GM12864 (cell line): ENCODE data around the gene OGFR.

Experiments
- DNase-seq: peaks from one replicate; pipeline ENCODE4 v3.0.0-alpha.2; 2011; ENCODE audit warnings: low read depth
- H3K4me3 ChIP-seq: 2 replicates; pipeline ENCODE4 v1.5.1; 2011; ENCODE audit warnings: mild to moderate bottlenecking, low read depth, low read length, control low read depth
- CTCF ChIP-seq: IDR thresholded peaks from 2 replicates; pipeline ENCODE4 v1.5.1; 2011; ENCODE audit warnings: low read depth, mild to moderate bottlenecking, moderate library complexity, low read length, control low read depth, inconsistent platforms; ENCODE audit errors: missing control alignments

The OGFR gene

GRCh38 chr20:62820208-62820961 lies 15.8 kb downstream of the OGFR start:
- no peak for TF ChIP-seq CTCF
- DNase-seq, result no peak
- no peak overlapping the region for H3K4me3 ChIP-seq

DNA sequence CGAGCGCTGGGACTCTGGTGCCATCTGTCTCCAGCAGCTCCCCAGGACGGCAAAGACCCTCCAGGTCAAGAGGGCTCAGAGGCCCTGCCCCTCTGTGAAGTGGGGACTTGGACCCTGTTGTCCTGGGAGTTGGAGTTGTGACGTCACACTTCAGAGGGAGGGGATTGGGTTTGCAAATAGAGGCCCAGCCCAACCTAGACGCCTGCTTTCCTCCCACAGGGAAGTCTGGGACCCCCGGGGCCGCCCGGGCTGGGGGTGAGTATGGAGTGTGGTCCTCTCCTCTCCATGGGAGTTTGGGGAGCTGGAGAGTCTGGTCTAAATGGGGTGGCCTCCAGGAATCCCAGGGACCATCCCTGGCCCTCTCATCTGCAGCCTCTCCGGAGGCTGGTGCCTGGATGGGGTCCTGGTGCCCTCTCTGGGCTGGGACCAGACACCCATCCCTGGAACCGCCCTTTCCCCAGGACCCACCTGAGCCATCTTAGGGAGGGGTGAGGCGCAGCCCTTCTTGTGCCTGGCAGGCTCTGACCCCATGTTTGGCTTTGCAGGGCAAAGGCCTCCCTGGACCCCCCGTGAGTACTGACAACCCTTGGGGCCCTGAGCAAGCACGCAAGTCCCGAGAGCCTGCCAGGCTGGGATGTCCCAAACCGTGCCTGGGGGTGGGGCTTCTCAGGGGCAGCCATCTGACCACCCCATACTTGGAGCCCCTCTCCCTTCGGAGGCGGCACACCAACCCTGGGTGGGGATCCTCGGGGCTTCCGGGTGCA lies 16.5 kb downstream of the OGFR start:
- TF ChIP-seq CTCF, result no peak
- H3K4me3 ChIP-seq, result no peak overlapping the region
- DNase-seq, result no peak

DNA sequence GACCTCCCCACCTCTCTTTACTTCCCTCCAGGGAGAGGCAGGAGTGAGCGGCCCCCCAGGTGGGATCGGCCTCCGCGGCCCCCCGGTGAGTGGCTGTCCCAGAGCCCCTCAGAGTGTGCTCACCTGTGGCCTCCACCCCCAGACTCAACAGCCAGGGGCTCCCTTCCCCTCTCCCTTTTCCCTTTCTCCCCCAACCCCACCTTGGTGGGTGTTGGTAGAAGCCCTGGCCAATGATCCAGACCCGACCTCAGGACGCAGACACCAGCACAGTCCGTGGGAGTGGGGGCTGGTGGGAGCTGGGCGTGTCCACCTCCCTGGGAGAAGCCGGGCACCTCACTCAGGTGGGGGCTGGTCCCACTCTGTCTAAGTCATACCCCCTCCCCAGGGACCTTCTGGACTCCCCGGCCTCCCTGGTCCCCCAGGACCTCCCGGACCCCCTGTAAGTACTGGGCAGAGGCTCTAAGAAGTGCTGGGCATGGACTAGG lies 17.1 kb downstream of the OGFR start:
- TF ChIP-seq CTCF, result no peak
- no peak for DNase-seq
- H3K4me3 ChIP-seq, result no peak overlapping the region

DNA sequence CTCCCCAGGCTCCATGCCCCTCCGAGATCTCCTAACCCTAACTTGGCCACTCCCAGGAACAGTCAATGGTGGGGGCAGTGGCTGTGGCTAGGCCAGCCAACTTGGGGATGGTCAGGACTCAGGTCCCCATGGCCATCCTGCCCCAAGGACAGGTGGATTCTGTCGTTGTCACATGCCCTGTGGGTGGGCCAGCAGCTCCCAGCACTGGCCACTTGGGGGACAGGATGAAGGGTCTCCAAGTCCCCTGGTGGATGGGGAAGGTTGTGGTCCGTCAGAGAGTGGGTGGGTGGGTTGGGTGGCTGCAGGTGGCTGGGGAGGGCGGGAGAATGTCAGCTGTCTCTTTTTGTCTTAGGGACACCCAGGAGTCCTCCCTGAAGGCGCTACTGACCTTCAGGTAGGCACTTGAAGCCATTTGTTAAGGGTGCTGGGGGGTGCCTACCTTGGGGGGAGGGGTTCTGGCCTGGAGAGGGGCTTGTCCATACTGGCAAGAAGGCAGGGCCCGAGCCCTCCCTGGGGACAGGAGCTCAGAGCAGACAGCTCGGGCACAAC lies 17.7 kb downstream of the OGFR start:
- no peak for TF ChIP-seq CTCF
- DNase-seq, result no peak
- H3K4me3 ChIP-seq, result no peak overlapping the region

DNA sequence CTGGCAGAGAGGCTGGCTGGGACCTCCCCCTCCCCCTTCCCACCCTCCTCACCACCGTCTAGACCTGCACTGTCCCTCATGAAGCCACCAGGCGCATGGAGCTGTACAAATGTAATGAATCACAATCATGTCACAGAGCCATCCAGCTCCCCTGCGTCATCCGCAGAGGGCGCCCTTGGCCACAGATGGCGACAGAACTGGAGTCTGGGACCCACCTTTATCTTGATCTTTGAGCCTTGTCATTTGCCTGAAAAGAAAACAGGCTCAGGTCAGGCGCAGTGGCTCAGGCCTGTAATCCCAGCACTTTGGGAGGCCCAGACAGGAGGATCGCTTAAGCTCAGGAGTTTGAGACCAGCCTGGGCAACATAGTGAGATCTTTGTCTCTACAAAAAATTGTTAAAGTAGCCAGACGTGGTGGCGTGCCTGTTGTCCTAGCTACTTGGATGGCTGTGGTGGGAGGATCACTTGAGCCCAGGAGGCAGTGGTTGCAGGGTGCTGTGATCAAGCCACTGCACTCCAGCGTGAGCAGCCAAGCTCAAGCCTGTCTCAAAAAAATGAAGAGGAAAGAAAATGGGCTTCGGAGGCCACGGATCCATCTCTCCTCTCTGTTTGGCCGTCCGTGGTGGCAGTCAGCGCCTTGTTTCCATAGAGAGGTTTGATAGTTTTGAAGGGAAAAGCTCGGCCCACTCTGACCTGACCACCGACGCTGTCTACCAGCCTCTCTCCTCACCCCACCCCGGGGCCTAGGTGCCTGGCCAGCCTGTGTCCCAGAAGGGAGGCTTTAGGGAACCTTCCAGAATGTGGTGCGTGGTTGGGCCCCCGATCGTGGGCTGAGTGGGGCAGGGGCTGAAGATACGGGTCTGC lies 18.4 kb downstream of the OGFR start:
- H3K4me3 ChIP-seq, result no peak overlapping the region
- TF ChIP-seq CTCF, result peak; percentile 75
- no peak for DNase-seq

GRCh38 chr20:62823688-62824475 lies 19.2 kb downstream of the OGFR start:
- DNase-seq, result no peak
- H3K4me3 ChIP-seq, result no peak overlapping the region
- no peak for TF ChIP-seq CTCF
